ENCODE data around the gene DMRT3. TPM values are rescaled to one million over a fixed set of nuclear protein-coding genes. Genes with fewer than 3 reads are reported as not detected.

Gene DMRT3
- total and polyA plus RNA-seq, 2 donors (not counting 1 experiment from before 2014, with no cell fraction given), result not detected

GRCh38 chr9:976943-977837 is 735 bp downstream of the DMRT3 start:
- H3K4me3 ChIP-seq (ENCODE audit: control extremely low read depth in 1 of 5, extremely low read depth in 1 of 5, insufficient read depth in 1 of 5, low read depth in 2 of 5, low read length in 4 of 5), result no peak overlapping the region
- H3K36me3 ChIP-seq (replicated peaks in 1 of 2; ENCODE audit: control extremely low read depth in 1 of 2, control insufficient read depth in 1 of 2, extremely low read depth in 1 of 2, insufficient read depth in 2 of 2, low read length in 1 of 2), result no peaks in the 10 kb centered on the region
- H3K27me3 ChIP-seq (replicated peaks in 1 of 4; ENCODE audit: control extremely low read depth in 1 of 4, control insufficient read depth in 3 of 4, insufficient read depth in 4 of 4, low read length in 3 of 4), result peaks cover 0 to 79% (median 63%) of the 10 kb centered on the region in 4 experiments
- Mint-ChIP-seq H3K4me1 (peaks cover 9% of the 10 kb centered on the region), H3K4me3 (no peak overlapping the region), H3K27me3 (peaks cover 70% of the 10 kb centered on the region), H3K9me3 (ENCODE audit: insufficient read depth) (no peaks in the 10 kb centered on the region), H3K27ac (no peak overlapping the region)
- no peaks in the 10 kb centered on the region for H3K79me2 ChIP-seq (ENCODE audit: control insufficient read depth, insufficient read depth, low read length)
- H3K9me3 ChIP-seq (ENCODE audit: control extremely low read depth in 1 of 3, control insufficient read depth in 2 of 3, insufficient read depth in 1 of 3, low read length in 2 of 3), result peaks cover 0 to 39% (median 8%) of the 10 kb centered on the region in 3 donors
- POLR2A ChIA-PET, result no interaction called here
- DNase-seq (peak; percentile 39), ATAC-seq (ENCODE audit: low read depth) (no peak)
- TF ChIP-seq CTCF (IDR thresholded peaks at IDR 0.05), result no peak
- no peak for TF ChIP-seq EZH2 (IDR thresholded peaks at IDR 0.05; ENCODE audit: borderline replicate concordance, insufficient read depth, low read depth, low read length, poor library complexity, severe bottlenecking)
- no peaks in the 10 kb centered on the region for H4K20me1 ChIP-seq (ENCODE audit: control insufficient read depth, insufficient read depth, low read length, poor library complexity, severe bottlenecking)
- no peak overlapping the region for H3K27ac ChIP-seq (ENCODE audit: low read length in 2 of 2)
- peaks cover 13 to 33% of the 10 kb centered on the region in 2 donors for H3K4me1 ChIP-seq (ENCODE audit: control insufficient read depth in 2 of 2, insufficient read depth in 2 of 2, low read length in 2 of 2)
- 7% methylated on average over 91 of the region's 92 CpGs for WGBS (ENCODE audit: insufficient coverage)
- no peak overlapping the region for H3K9ac ChIP-seq (ENCODE audit: low read length)
- H3K4me2 ChIP-seq (replicated peaks; ENCODE audit: low read depth, low read length, poor library complexity, severe bottlenecking), result peak overlapping the region; percentile 22
- intact Hi-C loops (cut with micrococcal nuclease), result no loop called here
- H2AFZ ChIP-seq (ENCODE audit: insufficient read depth, low read depth, low read length, poor library complexity, severe bottlenecking), result no peak overlapping the region
- CTCF ChIA-PET, result interaction anchor here (0.9 kb wide), 1 partner anchor 14 kb away, joined by 3 read pairs; no protein-coding TSS in a partner anchor

All from B cell (primary cell).